Activated T-helper 1 cell treated with anti-CD3 and anti-CD28 coated beads, Interleukin-12 subunit alpha, Interleukin-12 subunit beta, Interleukin-2, Interleukin-4 antibody, amounts not matched to agents 30 ng/mL and 10 ng/mL and 1 ng/mL, durations not matched to agents 14 hours and 24 hours and 36 hours (primary cell): Measurements from ENCODE around the gene SCP2D1. TPM values are rescaled to one million over a fixed set of nuclear protein-coding genes. Genes with fewer than 3 reads are reported as not detected.
A peak's percentile ranks its signal among the peaks of the same experiment; 100 is the strongest.

Experiments
- DNase-seq: peaks from one replicate; pipeline ENCODE4 v3.0.0; 2021; ENCODE audit warnings: low spot score
- H3K27ac Mint-ChIP-seq: one replicate; pipeline ENCODE4 v1.8.0; 2021; ENCODE audit warnings: mild to moderate bottlenecking, mixed read lengths
- H3K27me3 Mint-ChIP-seq: one replicate; pipeline ENCODE4 v1.8.0; 2022; ENCODE audit warnings: mild to moderate bottlenecking, moderate library complexity, mixed read lengths; ENCODE audit not compliant: insufficient read depth
- H3K36me3 Mint-ChIP-seq: one replicate; pipeline ENCODE4 v1.8.0; 2021; ENCODE audit warnings: low read depth, mixed read lengths
- H3K4me1 Mint-ChIP-seq: one replicate; pipeline ENCODE4 v1.8.0; 2021; ENCODE audit warnings: low read depth, mixed read lengths
- H3K4me3 Mint-ChIP-seq: one replicate; pipeline ENCODE4 v1.8.0; 2021; ENCODE audit warnings: mild to moderate bottlenecking, moderate library complexity, mixed read lengths
- H3K9me3 Mint-ChIP-seq: one replicate; pipeline ENCODE4 v1.8.0; 2021; ENCODE audit warnings: mixed read lengths
- intact Hi-C: fragments of 100-400 bp; cut with micrococcal nuclease; formaldehyde crosslinking; loops from one replicate; pipeline ENCODE4 v1.15.1; 2024
- total RNA-seq: library from RNA; stranded (reverse); gene quantifications from 2 replicates; pipeline ENCODE4 v1.2.3, GENCODE V29; 2022

The SCP2D1 gene
- total RNA-seq, 1 donor from 2014 or later = not detected

DNA sequence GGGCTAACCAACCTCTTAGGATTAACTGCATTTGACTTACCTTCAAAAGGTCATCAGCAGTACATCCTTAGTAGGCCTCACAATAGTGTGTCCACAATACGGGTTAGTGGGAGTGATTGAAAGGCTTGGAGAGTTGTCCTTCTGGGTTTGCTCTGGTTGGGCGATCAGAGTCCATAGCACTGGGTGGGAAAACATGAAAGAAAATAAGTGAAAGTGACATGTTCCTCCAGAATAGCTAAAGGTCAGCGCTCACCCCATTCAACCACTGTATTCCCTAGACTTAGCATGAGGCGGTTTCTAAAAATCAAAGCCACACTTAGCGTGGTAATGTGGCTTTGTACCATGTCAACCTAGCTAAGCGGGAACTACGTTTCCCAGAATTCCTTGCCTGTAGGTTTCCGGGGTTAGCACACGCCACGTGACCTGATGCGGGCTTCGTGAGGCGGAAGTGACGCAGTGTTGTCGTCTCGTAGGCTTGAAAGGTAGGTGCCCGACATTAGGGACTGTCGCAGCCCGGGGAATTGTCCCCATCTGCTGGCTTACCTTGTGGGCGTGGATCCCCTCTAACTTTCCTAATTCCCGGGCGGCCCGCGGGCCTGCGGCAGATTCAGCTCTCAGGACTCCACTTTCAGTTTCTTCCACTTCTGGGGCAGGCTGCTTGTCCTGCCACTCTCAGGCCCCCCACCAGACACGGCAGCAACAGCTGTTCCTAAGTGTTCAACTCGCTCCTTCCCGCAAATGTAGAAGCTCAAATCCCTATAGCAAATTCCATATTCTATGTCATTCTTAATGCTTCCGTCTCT, 19.8 kb upstream of the SCP2D1 start:
- peak; percentile 80 for DNase-seq
- intact Hi-C loops = loop anchor here (1.0 to 10.0 kb wide), 9 partner anchors 162 to 1221 kb away; partner anchors contain the start of genes DZANK1, KAT14, NAA20 and PET117
- Mint-ChIP-seq H3K4me3 (peak overlapping the region; percentile 87), H3K27me3 (no peaks in the 10 kb centered on the region), H3K4me1 (peaks cover 12% of the 10 kb centered on the region), H3K36me3 (peaks cover 2% of the 10 kb centered on the region), H3K9me3 (peaks cover 8% of the 10 kb centered on the region), H3K27ac (peak overlapping the region; percentile 82)

DNA sequence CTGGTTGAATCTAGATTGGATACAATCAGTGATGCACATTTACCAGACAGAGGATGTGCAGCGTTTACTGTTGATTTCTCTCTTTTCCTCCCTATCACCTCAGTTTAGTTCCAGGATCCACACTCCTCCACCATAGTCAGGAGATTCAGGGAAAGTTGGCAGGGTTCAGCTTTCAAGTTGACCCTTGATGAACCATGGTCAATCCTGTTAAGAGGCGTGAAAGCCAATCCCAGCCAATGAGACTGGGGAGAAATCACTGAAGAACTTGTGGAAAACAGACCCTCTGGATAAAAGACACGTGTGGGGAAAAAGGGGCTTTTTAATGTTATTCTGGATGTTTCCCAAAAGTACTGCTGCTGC, 19.2 kb upstream of the SCP2D1 start:
- Mint-ChIP-seq H3K9me3 (peaks cover 8% of the 10 kb centered on the region), H3K27ac (peak overlapping the region; percentile 82), H3K4me1 (peaks cover 12% of the 10 kb centered on the region), H3K36me3 (peaks cover 2% of the 10 kb centered on the region), H3K27me3 (no peaks in the 10 kb centered on the region), H3K4me3 (peak overlapping the region; percentile 87)
- no peak for DNase-seq
- intact Hi-C loops = loop anchor here (1.0 to 10.0 kb wide), 8 partner anchors 162 to 1220 kb away; partner anchors contain the start of genes DZANK1, KAT14, NAA20 and PET117

- intact Hi-C loops = loop anchor here (2.0 to 10.0 kb wide), 4 partner anchors 209 to 1219 kb away; partner anchors contain the start of genes KAT14, NAA20 and PET117
- peaks cover 12% of the 10 kb centered on the region for H3K4me1 Mint-ChIP-seq
- H3K27me3 Mint-ChIP-seq = no peaks in the 10 kb centered on the region
- no peak overlapping the region for H3K27ac Mint-ChIP-seq
- peaks cover 2% of the 10 kb centered on the region for H3K36me3 Mint-ChIP-seq
- peaks cover 8% of the 10 kb centered on the region for H3K9me3 Mint-ChIP-seq
- DNase-seq = no peak
- no peak overlapping the region for H3K4me3 Mint-ChIP-seq
Observed at GRCh38 chr20:18795366-18795765, 18.2 kb upstream of the SCP2D1 start.

DNA sequence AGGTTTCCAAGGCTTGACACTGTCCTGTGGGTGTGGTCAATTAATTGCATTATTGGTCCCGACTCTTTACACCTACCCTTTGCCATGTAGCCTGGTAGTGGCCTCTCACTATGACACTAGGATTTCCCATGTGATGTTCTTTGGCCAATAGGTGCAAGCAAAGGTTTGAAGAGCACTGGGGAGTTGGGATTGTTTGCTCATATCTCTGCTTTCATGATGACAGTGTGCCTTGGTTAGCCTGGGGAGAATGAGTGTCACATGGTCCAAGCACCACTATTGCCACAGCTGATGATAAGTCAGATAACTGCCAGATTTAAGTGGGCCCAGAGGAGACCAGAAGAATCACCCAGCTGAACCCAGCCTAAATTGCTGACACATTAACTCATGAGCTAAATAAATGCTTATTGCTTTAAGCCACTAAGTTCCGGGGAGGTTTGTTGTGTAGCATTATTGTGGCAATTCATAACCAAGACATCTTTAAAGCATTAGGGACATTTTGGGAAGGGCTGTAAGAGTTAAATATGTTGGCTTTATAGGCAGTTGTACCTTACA, 17.2 kb upstream of the SCP2D1 start:
- H3K27me3 Mint-ChIP-seq = no peaks in the 10 kb centered on the region
- H3K4me1 Mint-ChIP-seq = peaks cover 12% of the 10 kb centered on the region
- intact Hi-C loops = loop anchor here (10.0 kb wide), 2 partner anchors 662 to 1218 kb away; partner anchors contain the start of genes KAT14, NAA20 and PET117
- no peak for DNase-seq
- H3K4me3 Mint-ChIP-seq = no peak overlapping the region
- H3K36me3 Mint-ChIP-seq = peaks cover 2% of the 10 kb centered on the region
- H3K27ac Mint-ChIP-seq = no peak overlapping the region
- peaks cover 8% of the 10 kb centered on the region for H3K9me3 Mint-ChIP-seq

- intact Hi-C loops = no loop called here
- Mint-ChIP-seq H3K36me3 (no peaks in the 10 kb centered on the region), H3K27ac (no peak overlapping the region), H3K4me1 (no peaks in the 10 kb centered on the region), H3K9me3 (peaks cover under 1% of the 10 kb centered on the region), H3K4me3 (no peak overlapping the region), H3K27me3 (no peaks in the 10 kb centered on the region)
- no peak for DNase-seq
Observed at GRCh38 chr20:18801516-18801915, 12.1 kb upstream of the SCP2D1 start.

DNA sequence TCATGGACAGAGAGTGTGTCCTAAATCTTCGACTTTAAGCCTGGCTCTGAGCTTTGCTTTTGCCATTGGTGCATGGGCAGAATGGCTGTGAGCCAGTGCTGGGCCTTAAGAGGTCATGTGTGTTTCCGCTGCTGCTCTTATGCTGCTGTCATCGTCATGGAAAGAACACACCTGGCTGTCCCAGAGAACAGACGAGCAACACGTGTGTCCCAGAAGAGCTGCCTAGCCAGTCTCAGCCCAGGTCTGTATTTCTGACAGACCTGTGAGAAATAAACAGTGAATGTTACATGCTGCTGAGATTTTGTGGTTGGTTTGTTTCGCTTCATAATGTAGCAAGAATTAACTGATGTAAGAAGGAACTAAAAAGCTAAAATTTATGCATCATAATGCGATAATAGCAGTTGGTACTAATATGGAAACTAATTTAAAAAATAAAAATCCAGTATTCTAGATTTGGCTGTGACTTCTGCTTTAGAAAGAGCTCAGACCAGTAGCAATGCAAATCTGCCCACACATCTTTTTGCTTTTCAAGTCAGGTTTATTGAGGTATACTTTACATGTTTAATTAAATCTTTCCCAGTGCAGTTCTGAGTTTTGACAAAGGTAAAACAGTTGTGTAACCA, 11.5 kb upstream of the SCP2D1 start:
- intact Hi-C loops = no loop called here
- no peaks in the 10 kb centered on the region for H3K9me3 Mint-ChIP-seq
- H3K4me1 Mint-ChIP-seq = no peaks in the 10 kb centered on the region
- no peak for DNase-seq
- no peaks in the 10 kb centered on the region for H3K27me3 Mint-ChIP-seq
- H3K4me3 Mint-ChIP-seq = no peak overlapping the region
- H3K27ac Mint-ChIP-seq = no peak overlapping the region
- H3K36me3 Mint-ChIP-seq = no peaks in the 10 kb centered on the region

GRCh38 chr20:18805881-18806280, 7.7 kb upstream of the SCP2D1 start:
- Mint-ChIP-seq H3K36me3 (no peaks in the 10 kb centered on the region), H3K4me1 (no peaks in the 10 kb centered on the region), H3K9me3 (no peaks in the 10 kb centered on the region), H3K27ac (no peak overlapping the region), H3K4me3 (no peak overlapping the region), H3K27me3 (no peaks in the 10 kb centered on the region)
- intact Hi-C loops = no loop called here
- no peak for DNase-seq

GRCh38 chr20:18808712-18809111, 4.9 kb upstream of the SCP2D1 start:
- intact Hi-C loops = no loop called here
- H3K4me1 Mint-ChIP-seq = no peaks in the 10 kb centered on the region
- no peak overlapping the region for H3K27ac Mint-ChIP-seq
- no peaks in the 10 kb centered on the region for H3K27me3 Mint-ChIP-seq
- H3K36me3 Mint-ChIP-seq = no peaks in the 10 kb centered on the region
- no peak overlapping the region for H3K4me3 Mint-ChIP-seq
- DNase-seq = no peak
- no peaks in the 10 kb centered on the region for H3K9me3 Mint-ChIP-seq

- Mint-ChIP-seq H3K36me3 (no peaks in the 10 kb centered on the region), H3K9me3 (no peaks in the 10 kb centered on the region), H3K27me3 (no peaks in the 10 kb centered on the region), H3K27ac (no peak overlapping the region), H3K4me1 (no peaks in the 10 kb centered on the region), H3K4me3 (no peak overlapping the region)
- intact Hi-C loops = no loop called here
- no peak for DNase-seq
Observed at GRCh38 chr20:18811186-18811585, 2.4 kb upstream of the SCP2D1 start.

DNA sequence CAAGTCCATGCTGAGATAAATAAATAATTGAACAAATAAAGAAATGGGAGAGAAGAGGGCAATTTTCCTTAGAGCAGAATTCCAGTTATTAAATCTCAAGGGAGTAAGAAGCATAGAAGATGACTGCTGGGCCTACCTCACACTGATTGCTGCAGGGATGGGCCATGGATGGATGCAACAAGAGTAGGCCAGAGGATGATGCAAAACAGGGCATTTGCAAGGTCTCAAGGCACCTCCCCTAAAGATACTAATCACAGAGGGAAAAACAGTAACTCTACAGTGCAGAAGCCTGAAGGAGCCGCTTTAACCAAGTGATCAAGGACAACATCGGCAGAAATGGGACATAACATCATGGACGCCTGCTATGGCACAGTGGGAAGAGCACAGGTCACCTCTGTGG, 1.7 kb upstream of the SCP2D1 start:
- H3K4me3 Mint-ChIP-seq = no peak overlapping the region

GRCh38 chr20:18815194-18815942, 1.8 kb downstream of the SCP2D1 start:
- Mint-ChIP-seq H3K4me1 (no peaks in the 10 kb centered on the region), H3K36me3 (no peaks in the 10 kb centered on the region), H3K9me3 (no peaks in the 10 kb centered on the region), H3K4me3 (no peak overlapping the region), H3K27me3 (no peaks in the 10 kb centered on the region), H3K27ac (no peak overlapping the region)
- DNase-seq = no peak
- intact Hi-C loops = no loop called here

More for the DNA sequence above, 1.7 kb upstream of the SCP2D1 start:
- Mint-ChIP-seq H3K27ac (no peak overlapping the region), H3K36me3 (no peaks in the 10 kb centered on the region), H3K9me3 (no peaks in the 10 kb centered on the region), H3K27me3 (no peaks in the 10 kb centered on the region), H3K4me1 (no peaks in the 10 kb centered on the region)
- intact Hi-C loops = no loop called here
- DNase-seq = no peak

- intact Hi-C loops = no loop called here
- no peaks in the 10 kb centered on the region for H3K4me1 Mint-ChIP-seq
- H3K4me3 Mint-ChIP-seq = no peak overlapping the region
- DNase-seq = no peak
- H3K27me3 Mint-ChIP-seq = no peaks in the 10 kb centered on the region
- no peaks in the 10 kb centered on the region for H3K36me3 Mint-ChIP-seq
- no peaks in the 10 kb centered on the region for H3K9me3 Mint-ChIP-seq
- H3K27ac Mint-ChIP-seq = no peak overlapping the region
Observed at GRCh38 chr20:18822832-18823231, 9.2 kb downstream of the SCP2D1 start.
